ENCODE results near the gene SEMA3A. TPM values are rescaled to one million over a fixed set of nuclear protein-coding genes. Genes with fewer than 3 reads are reported as not detected.
"Not testable (repeated sequence)": the region's sequence is repeated elsewhere in the genome, so short reads cannot be mapped to it uniquely, and the experiment has no call there.

The SEMA3A gene
- total RNA-seq, 4 donors from 2014 or later = 27.8 to 39.0 (median 34.5) TPM

- intact Hi-C loops (cut with DNase I) = no loop called here
- DNase-seq (ENCODE audit: extremely low spot score) = no peak
- WGBS = 21% methylated on average over 3 of the region's 3 CpGs
- Histone ChIP-seq H3K9me3 (no peaks in the 10 kb centered on the region), H3K27me3 (no peaks in the 10 kb centered on the region), H3K4me3 (no peak overlapping the region), H3K27ac (replicated peaks in 1 of 4) (no peak overlapping the region), H3K36me3 (no peaks in the 10 kb centered on the region), H3K4me1 (peaks cover 0 to 20% (median 16%) of the 10 kb centered on the region in 4 donors)
- no peak for TF ChIP-seq POLR2A (IDR thresholded peaks at IDR 0.05; ENCODE audit: low read depth)
- TF ChIP-seq CTCF (IDR thresholded peaks at IDR 0.05) = no peak
- no peak for TF ChIP-seq POLR2AphosphoS5 (IDR thresholded peaks at IDR 0.05)
- TF ChIP-seq EP300 (IDR thresholded peaks at IDR 0.05) = no peak
Measured at GRCh38 chr7:84073186-84073875, 121.3 kb downstream of the SEMA3A start.

- Histone ChIP-seq H3K4me3 (no peak overlapping the region), H3K9me3 (no peaks in the 10 kb centered on the region), H3K27me3 (no peaks in the 10 kb centered on the region), H3K36me3 (no peaks in the 10 kb centered on the region), H3K4me1 (peaks cover 0 to 20% (median 16%) of the 10 kb centered on the region in 4 donors), H3K27ac (replicated peaks in 1 of 4) (no peak overlapping the region)
- intact Hi-C loops (cut with DNase I) = no loop called here
- WGBS = 71% methylated on average over 2 of the region's 2 CpGs
- TF ChIP-seq EP300 (IDR thresholded peaks at IDR 0.05) (no peak), POLR2A (IDR thresholded peaks at IDR 0.05; ENCODE audit: low read depth) (no peak), POLR2AphosphoS5 (IDR thresholded peaks at IDR 0.05) (no peak), CTCF (IDR thresholded peaks at IDR 0.05) (no peak)
- DNase-seq (ENCODE audit: extremely low spot score) = no peak
Measured at GRCh38 chr7:84070770-84071169, 123.8 kb downstream of the SEMA3A start.

- no peaks in the 10 kb centered on the region for H3K9me3 ChIP-seq
- peaks cover 0 to 20% (median 16%) of the 10 kb centered on the region in 4 donors for H3K4me1 ChIP-seq
- no peak overlapping the region for H3K4me3 ChIP-seq
- no peaks in the 10 kb centered on the region for H3K36me3 ChIP-seq
- WGBS = 71% methylated on average over 2 of the region's 2 CpGs
- no peak for DNase-seq (ENCODE audit: extremely low spot score)
- intact Hi-C loops (cut with DNase I) = no loop called here
- TF ChIP-seq EP300 (IDR thresholded peaks at IDR 0.05) (no peak), CTCF (IDR thresholded peaks at IDR 0.05) (no peak), POLR2AphosphoS5 (IDR thresholded peaks at IDR 0.05) (no peak), POLR2A (IDR thresholded peaks at IDR 0.05; ENCODE audit: low read depth) (no peak)
- H3K27me3 ChIP-seq = no peaks in the 10 kb centered on the region
- no peak overlapping the region for H3K27ac ChIP-seq (replicated peaks in 1 of 4)
Measured at GRCh38 chr7:84069999-84070500, 124.5 kb downstream of the SEMA3A start.

- intact Hi-C loops (cut with DNase I) = no loop called here
- 57% methylated on average over 1 of the region's 1 CpG for WGBS
- DNase-seq (ENCODE audit: extremely low spot score) = no peak
- Histone ChIP-seq H3K27me3 (no peaks in the 10 kb centered on the region), H3K27ac (replicated peaks in 1 of 4) (no peak overlapping the region), H3K4me3 (no peak overlapping the region), H3K36me3 (no peaks in the 10 kb centered on the region), H3K9me3 (no peaks in the 10 kb centered on the region), H3K4me1 (peaks cover 0 to 17% (median 13%) of the 10 kb centered on the region in 4 donors)
- no peak for TF ChIP-seq POLR2A (IDR thresholded peaks at IDR 0.05; ENCODE audit: low read depth)
- TF ChIP-seq CTCF (IDR thresholded peaks at IDR 0.05) = no peak
- no peak for TF ChIP-seq POLR2AphosphoS5 (IDR thresholded peaks at IDR 0.05)
- TF ChIP-seq EP300 (IDR thresholded peaks at IDR 0.05) = no peak
Measured at GRCh38 chr7:84069033-84069432, 125.6 kb downstream of the SEMA3A start.

- H3K9me3 ChIP-seq; H3K36me3 ChIP-seq; DNase-seq (ENCODE audit: extremely low spot score); H3K4me3 ChIP-seq; H3K27ac ChIP-seq (replicated peaks in 1 of 4); H3K27me3 ChIP-seq; intact Hi-C loops (cut with DNase I): not testable (repeated sequence)
- H3K4me1 ChIP-seq = peaks cover 0 to 13% (median 7%) of the 10 kb centered on the region in 4 donors
- 97% methylated on average over 28 of the region's 28 CpGs for WGBS
Measured at GRCh38 chr7:84062489-84062901, 132.1 kb downstream of the SEMA3A start.
